ENCODE measurements around the gene CGB7.

GRCh38 chr19:49086296-49086695 is 28.7 kb upstream of the CGB7 start:
- TF ChIP-seq CTCF (IDR thresholded peaks at IDR 0.05): no peak
- no peak for TF ChIP-seq REST (IDR thresholded peaks at IDR 0.05; ENCODE audit: insufficient read depth in 1 of 2, low read depth in 2 of 2, low read length in 1 of 2)
- no peak for TF ChIP-seq POLR2AphosphoS5 (IDR thresholded peaks at IDR 0.05; ENCODE audit: low read depth, low read length)
- no peak for TF ChIP-seq TCF7L2 (IDR thresholded peaks at IDR 0.05; ENCODE audit: low read depth, low read length)
- no peak for TF ChIP-seq SIN3A (IDR thresholded peaks at IDR 0.05; ENCODE audit: borderline replicate concordance, insufficient read depth, low read depth, low read length)
